Retinal pigment epithelial cell (primary cell): ENCODE results near the gene RIN3.

Experiments
- DNase-seq: peaks from one replicate; pipeline ENCODE4 v3.0.0-alpha.2; 2010; ENCODE audit warnings: low read depth
- H3K4me3 ChIP-seq: 2 replicates; pipeline ENCODE4 v1.5.1; 2011; ENCODE audit warnings: mild to moderate bottlenecking, low read length, control low read depth, moderate library complexity
- TF ChIP-seq, protein P1 (sequence below): conservative IDR thresholded peaks from 2 replicates; pipeline ENCODE4 v1.5.1; 2011; ENCODE audit warnings: low read depth, low read length, control low read depth, inconsistent platforms

RIN3 gene

DNA sequence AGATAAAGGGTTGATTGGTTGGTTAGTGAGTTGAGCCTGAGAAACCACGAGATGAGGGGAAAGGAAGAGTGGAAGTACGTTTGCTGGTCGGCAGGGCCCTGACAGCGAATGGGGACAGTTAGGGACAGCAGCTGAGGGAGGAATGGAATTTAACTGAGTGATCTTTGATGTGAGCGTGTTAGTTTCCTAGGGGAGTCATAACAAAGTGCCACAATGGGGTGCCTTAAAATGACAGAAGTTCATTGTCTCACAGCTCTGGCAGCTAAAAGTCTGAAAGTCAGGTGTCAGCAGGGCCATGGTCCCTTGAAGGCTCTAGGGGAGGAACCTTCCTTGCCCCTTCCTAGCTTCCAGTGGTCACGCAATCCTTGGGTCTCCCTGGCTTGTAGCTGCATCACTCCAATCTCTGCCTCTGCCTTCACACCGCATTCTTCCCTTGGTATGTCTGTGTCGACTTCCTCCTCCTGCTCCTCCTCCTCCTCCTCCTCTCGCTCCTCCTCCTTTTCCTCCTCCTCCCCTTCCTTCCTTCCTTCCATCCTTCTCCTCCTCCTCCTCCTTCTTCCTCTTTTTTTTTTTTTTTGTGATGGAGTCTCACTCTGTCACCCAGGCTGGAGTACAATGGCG, 26.0 kb upstream of the RIN3 start:
- no peak overlapping the region for H3K4me3 ChIP-seq
- no peak for DNase-seq
- TF ChIP-seq, protein P1, sequence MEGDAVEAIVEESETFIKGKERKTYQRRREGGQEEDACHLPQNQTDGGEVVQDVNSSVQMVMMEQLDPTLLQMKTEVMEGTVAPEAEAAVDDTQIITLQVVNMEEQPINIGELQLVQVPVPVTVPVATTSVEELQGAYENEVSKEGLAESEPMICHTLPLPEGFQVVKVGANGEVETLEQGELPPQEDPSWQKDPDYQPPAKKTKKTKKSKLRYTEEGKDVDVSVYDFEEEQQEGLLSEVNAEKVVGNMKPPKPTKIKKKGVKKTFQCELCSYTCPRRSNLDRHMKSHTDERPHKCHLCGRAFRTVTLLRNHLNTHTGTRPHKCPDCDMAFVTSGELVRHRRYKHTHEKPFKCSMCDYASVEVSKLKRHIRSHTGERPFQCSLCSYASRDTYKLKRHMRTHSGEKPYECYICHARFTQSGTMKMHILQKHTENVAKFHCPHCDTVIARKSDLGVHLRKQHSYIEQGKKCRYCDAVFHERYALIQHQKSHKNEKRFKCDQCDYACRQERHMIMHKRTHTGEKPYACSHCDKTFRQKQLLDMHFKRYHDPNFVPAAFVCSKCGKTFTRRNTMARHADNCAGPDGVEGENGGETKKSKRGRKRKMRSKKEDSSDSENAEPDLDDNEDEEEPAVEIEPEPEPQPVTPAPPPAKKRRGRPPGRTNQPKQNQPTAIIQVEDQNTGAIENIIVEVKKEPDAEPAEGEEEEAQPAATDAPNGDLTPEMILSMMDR: no peak

DNA sequence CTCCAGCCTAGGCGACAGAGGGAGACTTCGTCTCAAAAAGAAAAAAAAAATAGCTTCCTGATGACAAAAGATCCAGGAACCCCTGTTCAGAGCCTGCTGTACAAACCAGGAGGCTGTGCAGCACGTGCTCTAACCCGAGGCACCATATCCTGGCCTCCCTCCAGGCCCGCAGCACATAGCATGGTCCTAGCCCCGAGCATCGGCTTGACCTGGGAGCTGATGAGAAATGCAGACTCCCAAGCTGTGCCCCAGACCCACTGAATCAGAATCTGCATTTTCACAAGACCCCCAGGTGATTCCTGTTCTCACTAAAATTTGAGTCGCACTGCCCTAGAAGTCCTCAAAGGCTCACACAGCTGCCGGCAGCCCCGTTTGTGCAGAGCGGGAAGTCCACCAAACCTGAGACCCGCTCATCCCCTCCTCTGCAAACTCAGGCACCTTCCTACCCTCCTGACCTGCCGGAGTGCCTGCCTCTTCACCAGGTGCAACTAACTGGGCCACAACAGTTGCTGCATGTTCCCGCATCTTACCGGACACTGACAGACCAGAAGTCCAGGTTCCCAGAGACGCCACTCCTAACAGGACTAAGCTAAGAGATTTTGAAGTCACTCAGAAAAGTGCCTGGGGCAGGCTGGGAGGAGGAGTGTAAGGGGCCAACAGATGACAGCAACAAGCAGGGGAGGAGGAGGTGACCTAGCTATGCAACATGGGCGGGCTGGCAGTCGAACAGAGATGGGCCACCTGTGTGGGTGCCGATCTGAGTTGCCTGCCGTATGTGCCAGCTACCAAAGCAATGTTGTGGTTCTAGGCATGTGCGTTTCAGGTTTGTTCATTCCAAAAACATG, 24.0 kb upstream of the RIN3 start:
- H3K4me3 ChIP-seq: no peak overlapping the region
- DNase-seq: no peak
- TF ChIP-seq, protein P1: no peak

DNA sequence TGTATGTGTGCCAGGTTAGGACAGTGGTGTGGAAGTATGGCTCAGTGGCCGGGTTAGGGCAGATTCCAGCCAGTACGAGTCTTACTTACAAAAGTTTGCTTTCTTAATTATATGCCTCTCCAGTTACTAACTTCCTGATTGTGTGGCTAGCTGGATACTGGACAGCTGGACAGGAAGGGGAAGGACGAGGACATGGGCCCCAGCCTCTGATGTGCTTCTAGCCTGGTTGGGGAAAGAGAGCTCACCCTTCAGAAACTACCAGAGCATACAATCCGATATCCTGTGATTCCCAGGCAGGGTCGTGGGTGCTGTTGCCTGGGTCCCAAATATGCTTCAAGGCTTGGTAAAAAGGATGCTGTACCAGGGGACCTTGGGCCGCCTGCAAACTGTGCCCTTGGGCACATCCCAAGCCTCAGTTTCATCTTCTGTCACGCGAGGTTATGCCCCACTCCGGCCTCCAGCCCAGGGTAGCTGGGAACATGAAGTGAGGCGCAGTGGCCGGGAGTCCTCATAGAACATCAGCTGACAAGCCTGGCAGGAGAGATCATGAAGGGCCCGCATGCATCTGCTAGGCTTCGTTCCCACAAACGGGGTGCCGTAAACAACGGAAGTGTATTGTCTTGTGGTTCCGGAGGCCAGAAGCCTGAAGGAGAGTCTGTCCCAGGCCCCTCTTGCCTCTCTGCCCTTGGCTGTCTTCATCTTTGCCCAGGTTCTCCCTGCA, 23.2 kb upstream of the RIN3 start:
- H3K4me3 ChIP-seq: no peak overlapping the region
- no peak for DNase-seq
- TF ChIP-seq, protein P1: no peak

DNA sequence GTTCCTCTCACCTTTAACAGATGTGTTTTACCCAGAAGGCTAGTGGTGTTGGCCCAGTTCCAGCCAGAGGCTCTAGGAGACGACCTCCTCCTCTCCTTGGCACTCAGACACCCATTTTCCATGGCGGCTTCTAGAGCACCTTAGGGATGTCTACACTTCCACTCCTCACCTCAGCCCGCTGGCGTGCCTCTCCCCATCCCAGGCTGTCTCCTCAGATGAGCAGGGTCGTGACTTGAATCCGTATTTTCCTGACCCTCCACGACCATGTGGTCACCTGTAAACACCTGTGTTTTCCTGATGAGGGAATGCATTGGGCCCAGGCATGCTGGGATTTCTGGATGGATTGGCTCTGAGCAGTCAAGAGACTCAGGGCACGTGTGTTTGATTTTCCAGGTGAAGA, 21.8 kb upstream of the RIN3 start:
- no peak overlapping the region for H3K4me3 ChIP-seq
- DNase-seq: no peak
- TF ChIP-seq, protein P1: no peak

DNA sequence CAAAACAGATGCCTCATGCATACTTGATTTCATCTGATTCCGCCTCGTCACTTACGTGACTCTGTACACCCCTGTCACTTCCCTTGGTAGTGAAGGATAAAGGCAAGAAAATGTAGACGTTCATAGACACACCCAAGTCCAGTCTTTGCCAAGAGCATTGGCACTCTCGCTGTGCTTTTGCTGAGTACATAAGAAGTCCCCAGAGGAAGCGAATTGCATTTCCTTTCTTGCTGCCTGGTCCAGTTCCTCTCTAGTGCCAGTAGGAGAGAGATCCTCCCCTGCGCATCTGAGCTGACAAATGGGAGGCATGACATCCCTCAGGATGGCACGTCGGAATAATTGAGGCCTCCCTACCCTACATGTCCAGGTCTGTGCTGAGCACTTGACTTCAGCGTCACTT, 21.3 kb upstream of the RIN3 start:
- no peak overlapping the region for H3K4me3 ChIP-seq
- DNase-seq: no peak
- TF ChIP-seq, protein P1: no peak

DNA sequence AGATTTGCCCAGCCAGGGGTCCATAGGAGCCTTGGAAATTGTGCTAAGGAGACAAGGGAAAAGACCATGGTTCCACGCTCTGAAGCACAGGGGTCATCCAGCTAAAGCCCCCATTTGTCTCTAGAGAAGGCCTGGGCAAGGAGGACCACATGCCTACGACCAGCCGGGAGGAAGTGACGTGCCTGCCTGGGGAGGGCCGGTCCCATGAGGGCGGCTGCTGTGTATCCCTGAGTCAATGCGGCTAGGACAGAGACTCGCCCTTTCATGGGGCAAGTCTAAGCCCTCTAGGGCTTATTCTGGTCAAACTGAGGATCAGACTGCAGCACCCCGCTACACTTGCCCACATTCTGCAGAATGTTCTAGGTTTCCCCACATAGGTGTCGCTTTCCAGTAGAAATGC, 20.6 kb upstream of the RIN3 start:
- H3K4me3 ChIP-seq: no peak overlapping the region
- TF ChIP-seq, protein P1: no peak
- no peak for DNase-seq
